Esophagus squamous epithelium (tissue), 5 donors: Measurements from ENCODE around the gene CYSLTR1. TPM values are rescaled to one million over a fixed set of nuclear protein-coding genes. Genes with fewer than 3 reads are reported as not detected.

Source experiments
- DNase-seq: peaks from one replicate; lab custom pipeline; 2025; lab: John Stamatoyannopoulos, UW
- H3K27ac ChIP-seq, 4 donors: fragments of 200-600 bp; sonication (generic); one replicate each; pipeline ENCODE4 v1.5.1; 2016 to 2019; ENCODE audit warnings: mild to moderate bottlenecking in 1 of 4
- H3K27me3 ChIP-seq, 4 donors: fragments of 200-600 bp; sonication (generic); 1 replicate in 3 of 4; 2 replicates in 1 of 4; pipeline versions ENCODE4 v1.5.1 to v1.6.0; 2017 to 2021; ENCODE audit warnings: antibody characterized with exemption in 1 of 4
- H3K36me3 ChIP-seq, 3 donors: fragments of 200-600 bp; sonication (generic); one replicate each; pipeline ENCODE4 v1.5.1; 2016 to 2019
- H3K4me1 ChIP-seq, 3 donors: fragments of 200-600 bp; sonication (generic); one replicate each; pipeline ENCODE4 v1.5.1; 2017 to 2019
- H3K4me3 ChIP-seq, 4 donors: fragments of 200-600 bp; sonication (generic); 1 replicate in 3 of 4; 2 replicates in 1 of 4; pipeline ENCODE4 v1.5.1; 2016 to 2019; ENCODE audit warnings: mild to moderate bottlenecking in 2 of 4, moderate library complexity in 1 of 4
- H3K9me3 ChIP-seq, 3 donors: fragments of 200-600 bp; sonication (generic); one replicate each; pipeline ENCODE4 v1.5.1; 2016 to 2019
- POLR2A ChIP-seq, 4 donors: fragments of 450-650 bp; IDR thresholded peaks; one replicate each; pipeline ENCODE4 v1.6.1; 2017; ENCODE audit warnings: antibody characterized with exemption in 4 of 4, mild to moderate bottlenecking in 4 of 4, moderate library complexity in 3 of 4
- WGBS, 2 donors: methylation state at CpG; one replicate each; pipeline ENCODE4 v1.1.5; 2018; 5-methylcytosine and 5-hydroxymethylcytosine counted together
- intact Hi-C: fragments of 100-400 bp; cut with DNase I; formaldehyde crosslinking; loops from one replicate; pipeline ENCODE4 v1.15.0; 2022
- total RNA-seq, 4 donors: library from RNA; depleted of rRNA; stranded (reverse); fragments of >200 nt; gene quantifications; one replicate each; pipeline ENCODE4 v1.1.0, GENCODE V29; 2016
- TF ChIP-seq, protein P1 (sequence below), 6 experiments: fragments of 450-650 bp in 4 of 6; fragments of 200-600 bp in 2 of 6; sonication (generic) in 2 of 6; IDR thresholded peaks; one replicate each; pipeline ENCODE4 v1.5.1; 2016 to 2019; ENCODE audit warnings: antibody characterized with exemption in 6 of 6, mild to moderate bottlenecking in 4 of 6, moderate library complexity in 4 of 6
- donor health status: DM: yes; HTN: yes; CAD: no.

Gene CYSLTR1, protein sequence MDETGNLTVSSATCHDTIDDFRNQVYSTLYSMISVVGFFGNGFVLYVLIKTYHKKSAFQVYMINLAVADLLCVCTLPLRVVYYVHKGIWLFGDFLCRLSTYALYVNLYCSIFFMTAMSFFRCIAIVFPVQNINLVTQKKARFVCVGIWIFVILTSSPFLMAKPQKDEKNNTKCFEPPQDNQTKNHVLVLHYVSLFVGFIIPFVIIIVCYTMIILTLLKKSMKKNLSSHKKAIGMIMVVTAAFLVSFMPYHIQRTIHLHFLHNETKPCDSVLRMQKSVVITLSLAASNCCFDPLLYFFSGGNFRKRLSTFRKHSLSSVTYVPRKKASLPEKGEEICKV
- total RNA-seq: 1 to 10 TPM in 1 of 4 donors, under 1 TPM in 3; 0.26 to 4.8 (median 0.85) TPM

DNA sequence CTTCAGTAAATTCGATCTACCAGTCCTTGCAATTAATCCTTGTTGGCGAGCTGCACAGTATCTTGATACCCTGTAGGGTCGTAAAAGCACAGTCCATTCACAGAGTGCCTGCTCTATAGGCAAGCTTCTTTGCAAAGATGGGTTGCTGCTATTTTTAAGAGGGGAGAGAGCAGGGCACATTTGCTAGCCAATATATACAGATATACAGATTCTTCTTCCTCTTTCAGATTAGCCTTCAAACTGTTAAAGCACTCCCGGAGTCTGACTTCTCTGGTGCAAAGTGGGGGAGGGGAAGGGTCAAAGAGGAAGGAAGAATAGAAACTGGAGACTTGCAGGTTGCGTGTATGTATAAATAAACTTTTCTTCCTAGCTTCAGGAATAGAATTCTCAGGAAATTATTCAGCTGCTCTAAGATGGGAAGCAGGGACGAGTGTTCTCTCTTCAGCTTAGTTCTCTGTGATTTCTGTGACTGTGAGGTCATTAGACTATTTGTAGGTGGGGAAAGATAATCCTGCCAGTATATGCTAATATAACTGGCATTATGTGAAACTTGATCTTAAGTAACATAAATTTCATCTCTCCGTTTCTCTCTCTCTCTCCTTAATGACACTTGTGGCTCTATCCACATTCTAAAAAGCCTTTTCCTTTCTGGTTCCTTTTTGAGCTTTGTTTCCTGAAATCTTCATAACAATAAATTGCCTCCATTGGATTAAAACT lies at the start of gene CYSLTR1:
Gene CYSLTR1 (minus strand): TSS at position 242 of the 717 bp plus-strand sequence. CDS start 53,865 bp downstream, outside the sequence.
- no peak for DNase-seq
- Histone ChIP-seq H3K27ac (peak within 1 kb of the TSS in 3 of 4 donors; percentile 59 to 63 (median 61)), H3K9me3 (no peaks in the 10 kb centered on the region), H3K27me3 (no peaks in the 10 kb centered on the region), H3K4me3 (peak within 1 kb of the TSS in 3 of 4 donors; percentile 31 to 51 (median 33)), H3K4me1 (peaks cover 0 to 9% (median 0%) of the 10 kb centered on the region in 3 donors), H3K36me3 (no peaks in the 10 kb centered on the region)
- intact Hi-C loops: no loop called here
- 33 to 37% methylated on average over 7 of the region's 7 CpGs for WGBS, 2 donors
- no peak for TF ChIP-seq POLR2A (IDR thresholded peaks at IDR 0.05)
- TF ChIP-seq, protein P1, sequence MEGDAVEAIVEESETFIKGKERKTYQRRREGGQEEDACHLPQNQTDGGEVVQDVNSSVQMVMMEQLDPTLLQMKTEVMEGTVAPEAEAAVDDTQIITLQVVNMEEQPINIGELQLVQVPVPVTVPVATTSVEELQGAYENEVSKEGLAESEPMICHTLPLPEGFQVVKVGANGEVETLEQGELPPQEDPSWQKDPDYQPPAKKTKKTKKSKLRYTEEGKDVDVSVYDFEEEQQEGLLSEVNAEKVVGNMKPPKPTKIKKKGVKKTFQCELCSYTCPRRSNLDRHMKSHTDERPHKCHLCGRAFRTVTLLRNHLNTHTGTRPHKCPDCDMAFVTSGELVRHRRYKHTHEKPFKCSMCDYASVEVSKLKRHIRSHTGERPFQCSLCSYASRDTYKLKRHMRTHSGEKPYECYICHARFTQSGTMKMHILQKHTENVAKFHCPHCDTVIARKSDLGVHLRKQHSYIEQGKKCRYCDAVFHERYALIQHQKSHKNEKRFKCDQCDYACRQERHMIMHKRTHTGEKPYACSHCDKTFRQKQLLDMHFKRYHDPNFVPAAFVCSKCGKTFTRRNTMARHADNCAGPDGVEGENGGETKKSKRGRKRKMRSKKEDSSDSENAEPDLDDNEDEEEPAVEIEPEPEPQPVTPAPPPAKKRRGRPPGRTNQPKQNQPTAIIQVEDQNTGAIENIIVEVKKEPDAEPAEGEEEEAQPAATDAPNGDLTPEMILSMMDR (IDR thresholded peaks at IDR 0.05): no peak

DNA sequence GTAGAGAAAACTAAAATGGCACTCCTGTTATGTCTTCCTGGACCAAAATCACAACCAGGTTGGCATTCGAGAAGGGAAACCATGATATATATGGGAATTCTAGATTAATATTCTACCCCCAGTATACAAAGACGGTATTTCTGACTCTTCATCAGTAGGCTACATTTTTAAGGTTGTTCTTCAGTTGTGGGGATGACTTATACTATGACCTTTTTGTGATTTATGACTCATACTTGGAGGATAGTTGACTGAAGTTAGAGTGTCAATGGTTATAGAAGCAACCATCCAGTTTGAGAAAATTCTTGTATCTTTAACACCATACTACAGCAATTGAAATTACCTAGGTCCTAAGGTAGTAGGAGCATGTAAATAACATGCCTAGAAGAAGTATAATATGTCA lies 49.8 kb upstream of the CYSLTR1 start:
- Histone ChIP-seq H3K27ac (no peak overlapping the region), H3K4me1 (no peaks in the 10 kb centered on the region), H3K9me3 (no peaks in the 10 kb centered on the region), H3K4me3 (no peak overlapping the region), H3K36me3 (no peaks in the 10 kb centered on the region), H3K27me3 (no peaks in the 10 kb centered on the region)
- 74 to 80% methylated on average over 2 of the region's 2 CpGs for WGBS, 2 donors
- intact Hi-C loops: no loop called here
- no peak for TF ChIP-seq POLR2A (IDR thresholded peaks at IDR 0.05)
- TF ChIP-seq, protein P1 (IDR thresholded peaks at IDR 0.05): no peak
- no peak for DNase-seq

DNA sequence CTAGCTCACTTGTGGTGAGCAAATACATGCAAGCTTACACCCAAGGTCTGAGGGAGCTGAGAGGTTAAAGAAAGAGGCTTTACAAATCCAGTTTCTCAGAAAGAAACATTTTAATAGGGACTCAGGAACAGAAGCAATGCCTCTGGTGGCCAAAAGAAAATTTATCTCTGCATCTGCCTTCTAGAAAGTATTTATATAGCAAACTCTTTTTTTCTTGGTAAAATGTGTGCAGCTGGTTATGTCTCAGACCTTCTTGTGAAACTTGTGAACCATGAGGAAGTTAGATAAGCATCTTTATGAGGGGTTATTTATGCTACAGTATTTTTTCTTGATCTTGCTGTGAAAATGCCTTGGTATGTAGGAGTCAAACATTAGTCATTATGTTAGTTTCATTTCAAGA lies 48.5 kb upstream of the CYSLTR1 start:
- H3K4me1 ChIP-seq: no peaks in the 10 kb centered on the region
- no peaks in the 10 kb centered on the region for H3K9me3 ChIP-seq
- no peaks in the 10 kb centered on the region for H3K27me3 ChIP-seq
- TF ChIP-seq, protein P1 (IDR thresholded peaks at IDR 0.05): peak in 2 of 6 experiments; percentile 7 to 14
- no peak for TF ChIP-seq POLR2A (IDR thresholded peaks at IDR 0.05)
- H3K36me3 ChIP-seq: no peaks in the 10 kb centered on the region
- H3K27ac ChIP-seq: no peak overlapping the region
- intact Hi-C loops: no loop called here
- DNase-seq: no peak
- H3K4me3 ChIP-seq: no peak overlapping the region

DNA sequence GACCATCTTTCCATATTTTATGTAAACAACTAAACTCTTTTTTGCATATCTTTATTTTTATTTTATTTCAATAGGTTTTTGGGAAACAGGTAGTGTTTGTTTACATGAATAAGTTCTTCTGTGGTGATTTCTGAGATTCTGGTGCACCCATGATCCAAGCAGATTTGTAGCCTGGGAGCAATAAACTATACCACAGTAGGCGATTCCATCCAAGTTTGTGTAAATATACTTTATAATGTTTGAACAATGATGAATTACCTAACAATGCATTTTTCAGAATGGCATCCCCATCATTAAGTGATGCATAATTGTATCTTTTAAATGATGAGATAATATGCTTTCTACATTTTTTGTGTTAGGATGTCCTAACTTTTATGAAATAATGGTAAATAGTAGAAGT lies 39.2 kb upstream of the CYSLTR1 start:
- no peak for TF ChIP-seq POLR2A (IDR thresholded peaks at IDR 0.05)
- TF ChIP-seq, protein P1 (IDR thresholded peaks at IDR 0.05): no peak
- 50 to 70% methylated on average over 1 of the region's 1 CpG for WGBS, 2 donors
- DNase-seq: no peak

More for the DNA sequence above, 39.2 kb upstream of the CYSLTR1 start:
- Histone ChIP-seq H3K27me3 (no peaks in the 10 kb centered on the region), H3K9me3 (no peaks in the 10 kb centered on the region), H3K36me3 (no peaks in the 10 kb centered on the region), H3K4me3 (no peak overlapping the region), H3K4me1 (peaks cover 0 to 6% (median 0%) of the 10 kb centered on the region in 3 donors), H3K27ac (no peak overlapping the region)
- intact Hi-C loops: no loop called here
